TTC549 (cell line): ENCODE results near the gene HSDL2.

ENCODE experiments used
- FAIRE-seq: peaks from 2 replicates; lab custom pipeline; 2012; peaks lifted over from hg19 to GRCh38; lab: Jason Lieb, UNC

Gene HSDL2

DNA sequence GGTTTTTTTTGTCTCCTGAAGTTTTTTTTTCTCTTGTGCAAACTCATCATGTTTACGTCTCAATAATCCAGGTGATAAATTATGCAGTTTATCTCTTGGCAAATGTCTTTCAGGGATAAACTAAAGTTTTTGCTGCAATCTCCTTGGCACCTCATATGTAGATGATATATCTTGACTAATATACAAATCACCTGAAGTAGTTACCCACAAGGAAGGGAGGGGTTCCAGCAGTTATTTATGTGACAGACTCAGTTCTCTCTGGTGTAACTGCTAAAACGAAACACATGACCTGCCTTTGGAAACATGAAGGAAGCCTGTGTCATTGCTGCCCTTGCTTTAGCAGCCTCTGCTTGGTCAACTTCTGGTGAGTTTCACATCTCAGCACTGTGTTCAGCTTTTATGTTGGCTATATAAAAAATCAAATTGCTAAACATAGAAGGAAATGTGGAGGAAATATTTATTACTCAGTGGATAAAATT lies 67.4 kb downstream of the HSDL2 start:
- no peak for FAIRE-seq

GRCh38 chr9:112462855-112463254 lies 82.9 kb downstream of the HSDL2 start:
- FAIRE-seq, result no peak

DNA sequence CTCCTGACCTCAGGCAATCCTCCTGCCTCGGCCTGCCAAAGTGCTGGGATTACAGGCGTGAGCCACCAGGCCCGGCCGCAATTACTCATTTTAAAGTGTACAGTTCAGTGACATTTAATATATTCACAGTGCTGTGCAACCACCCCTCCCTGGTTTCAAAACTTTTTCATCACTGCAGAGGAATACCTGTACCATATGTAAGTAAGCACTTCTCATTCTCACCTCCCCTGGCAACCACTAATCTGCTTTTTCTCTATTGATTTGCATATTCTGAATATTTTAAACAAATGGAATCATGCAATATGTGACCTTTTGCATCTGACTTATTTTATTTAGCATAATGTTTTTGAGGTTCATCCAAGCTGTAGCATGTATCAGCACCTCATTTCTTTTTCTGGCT lies 85.4 kb downstream of the HSDL2 start:
- FAIRE-seq, result no peak

DNA sequence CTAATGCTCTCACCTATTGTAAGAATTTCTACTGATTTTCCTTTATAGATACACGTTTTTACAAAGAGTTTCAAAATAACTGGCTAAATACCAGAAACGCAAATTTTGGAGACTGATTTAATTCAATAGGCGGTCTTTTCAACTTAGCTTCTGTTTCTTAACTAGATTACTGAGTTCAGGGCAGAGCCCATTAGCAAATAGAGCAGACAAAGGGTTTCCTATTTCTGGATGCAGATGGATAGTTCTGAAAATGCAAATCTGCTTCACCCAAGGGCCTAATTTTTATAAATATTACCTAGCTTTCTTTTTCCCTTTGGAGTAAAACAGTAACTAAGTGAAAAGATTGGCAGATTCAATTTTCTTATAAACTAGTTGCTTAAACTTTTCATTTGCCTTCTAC lies 93.1 kb downstream of the HSDL2 start:
- no peak for FAIRE-seq

DNA sequence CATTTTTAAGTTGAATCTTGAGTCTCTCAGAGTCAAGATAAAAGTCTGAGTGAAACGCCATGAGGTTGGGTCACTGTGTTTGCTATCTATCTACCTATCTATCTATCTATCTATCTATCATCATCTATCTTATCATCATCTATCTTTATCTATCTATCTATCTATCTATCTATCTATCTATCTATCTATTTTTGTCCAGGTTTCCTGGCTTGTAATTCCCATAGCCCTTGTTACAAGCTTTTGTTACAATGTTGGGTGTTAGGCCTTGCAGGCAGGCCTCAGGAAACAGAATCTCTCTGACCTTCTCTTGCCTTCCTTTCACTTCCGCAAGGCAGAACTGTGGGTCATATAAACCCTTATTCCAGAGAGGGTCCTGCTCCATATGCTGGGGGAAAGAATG lies 94.1 kb downstream of the HSDL2 start:
- no peak for FAIRE-seq

DNA sequence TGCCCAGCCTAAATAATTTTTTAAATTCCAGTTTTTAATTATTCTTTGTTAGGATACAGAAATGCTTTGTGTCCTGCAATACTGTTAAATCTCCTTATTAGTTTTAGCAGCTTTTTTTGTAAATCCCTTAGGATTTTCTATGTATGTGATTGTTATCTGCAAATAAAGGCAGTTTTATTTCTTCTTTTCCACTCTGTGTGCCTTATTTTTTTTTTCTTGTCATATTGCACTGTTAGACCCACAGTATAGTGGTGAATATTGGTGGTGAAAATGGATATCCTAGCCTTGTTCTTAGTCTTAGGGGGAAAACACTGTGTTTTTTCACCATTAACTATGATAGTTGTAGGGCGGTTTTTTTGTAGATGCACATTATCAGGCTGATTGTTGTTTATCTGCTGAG lies 95.4 kb downstream of the HSDL2 start:
- no peak for FAIRE-seq

- no peak for FAIRE-seq
Observed at GRCh38 chr9:112477330-112477729, 97.4 kb downstream of the HSDL2 start.

- no peak for FAIRE-seq
Observed at GRCh38 chr9:112479221-112479620, 99.3 kb downstream of the HSDL2 start.

- no peak for FAIRE-seq
Observed at GRCh38 chr9:112484607-112485006, 104.7 kb downstream of the HSDL2 start.

GRCh38 chr9:112485574-112485973 lies 105.7 kb downstream of the HSDL2 start:
- no peak for FAIRE-seq

DNA sequence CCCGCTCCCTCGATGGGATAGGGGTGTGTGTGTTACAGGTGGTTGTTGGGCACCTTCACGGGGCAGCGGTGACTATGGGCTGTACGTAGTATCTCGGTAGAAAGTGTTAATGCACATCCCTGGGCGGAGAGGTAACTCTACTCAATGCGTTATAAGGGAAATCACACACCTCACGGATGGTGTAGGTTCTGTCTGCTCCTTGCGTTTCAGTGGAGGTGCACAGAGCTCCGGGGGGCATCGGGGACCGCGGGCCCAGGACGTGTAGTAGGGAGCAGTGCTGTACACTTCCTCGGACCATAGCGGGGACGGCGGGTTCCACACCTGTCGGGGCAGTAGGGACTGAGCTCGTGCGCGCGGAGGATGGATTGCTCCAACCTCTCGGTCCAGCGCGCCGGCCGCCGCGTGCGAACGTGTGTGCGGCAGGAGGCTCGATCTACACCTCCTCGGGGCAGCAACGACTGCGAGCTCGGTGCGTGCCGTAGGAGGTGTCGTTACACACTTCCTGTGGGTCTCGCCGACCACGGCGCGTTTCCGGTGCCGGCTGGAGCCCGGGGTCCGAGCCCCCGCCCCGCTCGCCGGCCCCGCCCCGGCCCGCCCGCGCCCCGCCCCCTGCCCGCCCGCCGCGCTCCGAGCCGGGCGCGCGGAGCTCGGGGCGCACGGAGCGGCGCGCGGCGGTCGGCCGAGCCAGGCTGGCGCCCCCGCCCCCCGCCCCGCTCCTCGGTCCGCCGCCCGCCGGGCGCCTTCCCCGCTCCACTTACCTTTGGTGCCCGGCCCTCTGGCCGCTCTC lies 106.5 kb downstream of the HSDL2 start, which contains the start of gene KIAA1958:
Gene KIAA1958 (plus strand): TSS at position 607 of the 787 bp plus-strand sequence. CDS start 87,254 bp downstream, outside the sequence.
- FAIRE-seq, result no peak

- no peak for FAIRE-seq
Observed at GRCh38 chr9:112487008-112487798, 107.3 kb downstream of the HSDL2 start.

DNA sequence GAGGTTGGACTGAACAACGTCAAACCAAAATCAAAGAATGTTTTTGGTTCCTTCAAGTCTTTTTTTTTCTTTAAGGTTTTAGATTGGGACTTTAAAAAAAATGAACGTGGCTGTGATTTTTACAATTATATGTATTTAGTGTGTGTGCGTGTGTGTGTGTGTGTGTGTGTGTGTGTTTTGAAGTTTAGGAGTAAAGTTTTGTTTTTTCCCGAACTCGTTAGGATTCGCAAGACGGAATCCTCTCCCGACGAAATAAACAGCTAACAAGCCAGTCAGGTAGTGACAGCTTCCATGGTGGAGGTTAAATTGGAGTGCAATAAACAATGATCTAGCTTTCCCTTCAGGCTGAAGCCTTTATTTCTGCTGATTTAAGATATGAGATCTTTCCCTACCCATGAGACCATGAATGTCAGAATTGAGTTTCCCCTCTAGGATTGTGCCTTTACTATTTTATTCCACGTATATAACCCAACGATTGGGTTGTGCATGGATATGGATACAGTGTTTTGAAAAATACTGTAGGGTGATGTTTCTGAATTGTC lies 108.0 kb downstream of the HSDL2 start:
- no peak for FAIRE-seq

DNA sequence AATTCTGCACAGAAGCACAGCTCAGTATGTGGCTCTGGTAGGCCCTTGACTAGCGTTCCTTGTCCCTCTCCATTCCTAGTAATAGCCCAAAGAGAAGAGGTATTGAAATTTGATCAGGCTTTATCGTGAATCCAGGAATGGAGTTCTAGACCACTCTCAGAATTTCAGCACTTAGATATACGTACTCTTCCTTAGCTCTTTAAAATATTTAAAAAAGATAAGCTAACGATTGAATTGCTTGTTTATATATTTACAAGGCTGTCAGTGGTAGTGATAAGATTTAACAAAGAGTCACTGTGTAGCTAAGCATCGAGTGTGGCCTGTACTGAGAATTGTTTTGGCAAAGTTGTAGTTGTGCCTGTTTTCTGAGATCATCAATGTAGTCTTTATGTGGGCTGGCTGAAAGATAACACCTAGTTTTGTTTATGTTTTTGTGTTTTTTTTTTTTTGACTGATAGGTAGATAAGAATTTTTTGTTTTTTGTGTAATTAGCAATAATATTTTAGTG lies 109.2 kb downstream of the HSDL2 start:
- no peak for FAIRE-seq

DNA sequence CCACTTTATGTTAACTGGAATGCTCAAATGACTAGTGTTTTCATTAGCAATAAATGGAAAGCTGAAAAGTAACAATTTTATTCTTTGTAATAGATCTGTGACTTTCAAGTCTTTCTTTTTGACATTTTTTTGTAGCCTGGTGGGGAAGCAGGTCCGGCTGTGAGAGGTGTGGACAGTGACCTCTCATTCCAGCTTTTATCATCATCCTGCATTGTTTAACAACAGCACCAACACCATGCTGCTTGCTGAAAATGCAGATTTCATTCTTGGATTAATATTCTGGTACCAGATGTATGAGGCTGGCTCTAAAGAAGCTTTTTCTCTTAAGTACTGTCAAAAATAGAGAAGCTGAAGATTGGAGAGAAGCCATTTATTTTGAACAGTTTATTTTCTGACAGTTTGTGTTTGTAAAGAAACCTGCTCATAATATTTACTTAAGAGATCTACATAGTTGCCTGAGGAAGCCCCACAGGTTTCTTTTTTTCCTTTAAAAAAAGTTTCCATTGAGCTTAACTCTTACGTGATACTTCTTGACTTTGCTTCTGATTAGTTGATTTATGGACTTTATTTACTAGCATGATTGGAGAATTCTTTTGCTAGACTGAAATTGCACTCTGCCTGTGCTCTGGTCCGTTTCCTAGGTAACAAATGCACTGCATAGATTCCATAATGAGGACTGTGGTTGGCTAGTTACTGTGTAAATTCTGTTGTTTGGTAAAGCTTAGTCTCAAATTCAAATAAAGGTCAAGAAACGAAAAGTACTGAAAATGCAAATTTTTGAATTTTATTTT lies 110.2 kb downstream of the HSDL2 start:
- FAIRE-seq, result no peak

DNA sequence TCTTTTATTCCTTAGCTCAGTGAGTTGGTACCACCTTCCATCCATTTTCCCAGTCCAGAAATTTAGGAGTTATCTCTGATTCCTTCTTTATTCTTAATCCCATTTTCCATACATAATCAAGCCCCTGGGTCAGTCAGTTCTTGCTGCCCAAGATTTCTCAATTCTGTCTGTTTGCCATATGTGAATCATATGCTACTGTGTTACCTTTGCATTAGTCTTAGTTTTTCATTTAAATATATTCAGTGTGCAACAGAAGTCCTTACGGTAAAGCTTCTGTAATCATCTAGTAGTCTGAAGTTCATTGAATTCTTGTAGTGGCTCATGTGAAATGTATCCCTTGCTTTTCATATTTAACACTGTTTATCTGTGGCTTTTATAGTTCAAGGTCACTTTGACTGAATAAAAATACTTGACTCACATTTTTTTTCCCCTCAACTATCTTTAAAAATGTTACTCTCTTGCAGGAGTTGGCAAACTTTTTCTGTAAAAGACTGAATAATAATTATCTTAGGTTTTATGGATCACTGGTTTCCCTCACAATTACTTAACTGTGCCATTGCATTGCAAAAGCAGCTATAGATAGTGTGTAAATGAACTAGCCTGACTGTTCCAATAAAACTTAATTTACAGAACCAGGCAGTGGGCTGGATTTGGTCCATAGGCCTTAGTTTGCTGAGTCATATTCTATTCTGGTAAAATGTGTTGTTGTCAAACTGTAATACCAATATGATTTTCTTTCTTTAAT lies 113.7 kb downstream of the HSDL2 start:
- FAIRE-seq, result no peak

GRCh38 chr9:112494153-112494552 lies 114.2 kb downstream of the HSDL2 start:
- FAIRE-seq, result no peak

GRCh38 chr9:112495614-112496013 lies 115.7 kb downstream of the HSDL2 start:
- no peak for FAIRE-seq

DNA sequence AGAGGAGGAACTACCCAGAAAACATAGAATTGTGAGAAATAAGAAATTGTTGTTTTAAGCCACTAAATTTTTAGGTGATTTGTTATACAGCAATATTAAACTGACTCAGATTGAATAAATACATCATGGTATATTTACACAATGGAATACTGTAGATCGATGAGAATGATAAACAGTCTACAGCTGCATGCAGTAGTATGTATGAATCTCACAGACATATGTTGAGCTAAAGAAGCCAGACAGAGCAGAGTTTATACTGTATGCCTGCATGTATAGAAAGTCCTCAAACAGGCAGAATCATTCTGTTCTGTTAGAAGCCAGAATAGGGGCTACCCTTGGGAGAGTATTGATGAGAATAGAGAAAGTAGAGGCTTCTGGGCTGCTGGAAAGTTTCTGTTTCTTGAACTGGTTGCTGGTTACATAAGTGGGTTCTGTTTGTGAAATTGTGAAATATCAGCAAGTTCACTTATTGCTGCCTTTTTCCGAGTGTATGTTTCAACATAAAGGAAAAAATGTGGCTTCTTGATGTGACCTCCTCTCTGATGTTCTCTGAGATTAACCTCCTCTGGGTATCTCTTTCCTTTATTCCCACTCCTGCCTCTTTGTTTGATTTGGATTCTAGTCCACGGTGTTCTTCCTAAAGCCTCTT lies 116.3 kb downstream of the HSDL2 start:
- no peak for FAIRE-seq

GRCh38 chr9:112500842-112501241 lies 120.9 kb downstream of the HSDL2 start:
- FAIRE-seq, result no peak

DNA sequence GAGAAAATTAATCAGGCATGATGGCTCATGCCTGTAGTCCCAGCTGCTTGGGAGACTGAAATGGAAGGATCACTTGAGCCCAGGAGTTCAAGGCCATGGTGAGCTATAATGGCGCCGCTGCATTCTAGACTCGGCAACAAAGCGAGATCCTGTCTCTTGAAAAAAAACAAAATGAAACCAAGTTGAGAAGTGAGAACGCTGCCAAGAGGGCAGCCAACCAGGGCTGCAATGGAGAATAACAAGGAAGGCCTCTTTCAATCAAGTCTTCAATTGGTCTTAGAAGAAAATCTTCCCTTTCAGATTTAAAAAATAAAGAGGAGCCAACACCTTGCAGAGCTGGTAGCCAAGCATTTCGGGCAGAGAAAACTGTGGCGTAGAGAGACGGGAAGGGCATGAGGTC lies 121.4 kb downstream of the HSDL2 start:
- FAIRE-seq, result no peak
